ENCODE data around the gene ZFP36L1. TPM values are rescaled to one million over a fixed set of nuclear protein-coding genes. Genes with fewer than 3 reads are reported as not detected.

Gene ZFP36L1
- polyA plus RNA-seq, 1 experiment = 52.7 TPM

GRCh38 chr14:68787092-68787992, 5.5 kb downstream of the ZFP36L1 start:
- Histone ChIP-seq H3K27me3 (ENCODE audit: control insufficient read depth, insufficient read depth, low read length) (no peaks in the 10 kb centered on the region), H3K36me3 (ENCODE audit: control insufficient read depth, insufficient read depth, low read length) (peaks cover 24% of the 10 kb centered on the region), H3K4me3 (ENCODE audit: low read depth, low read length) (no peak overlapping the region)
- no peak for DNase-seq (ENCODE audit: low read depth)
- ChIA-PET CTCF (interaction anchor here (0.9 to 2.5 kb wide), 2 partner anchors 132 to 538 kb away, joined by 3 to 13 read pairs; no protein-coding TSS in a partner anchor), POLR2A (interaction anchor here (0.6 to 1.1 kb wide), 15 partner anchors 57 to 531 kb away, joined by 3 to 20 read pairs (median 4); no protein-coding TSS in a partner anchor)
- no peak for TF ChIP-seq CTCF (IDR thresholded peaks at IDR 0.05; ENCODE audit: insufficient read depth, low read depth, low read length)

DNA sequence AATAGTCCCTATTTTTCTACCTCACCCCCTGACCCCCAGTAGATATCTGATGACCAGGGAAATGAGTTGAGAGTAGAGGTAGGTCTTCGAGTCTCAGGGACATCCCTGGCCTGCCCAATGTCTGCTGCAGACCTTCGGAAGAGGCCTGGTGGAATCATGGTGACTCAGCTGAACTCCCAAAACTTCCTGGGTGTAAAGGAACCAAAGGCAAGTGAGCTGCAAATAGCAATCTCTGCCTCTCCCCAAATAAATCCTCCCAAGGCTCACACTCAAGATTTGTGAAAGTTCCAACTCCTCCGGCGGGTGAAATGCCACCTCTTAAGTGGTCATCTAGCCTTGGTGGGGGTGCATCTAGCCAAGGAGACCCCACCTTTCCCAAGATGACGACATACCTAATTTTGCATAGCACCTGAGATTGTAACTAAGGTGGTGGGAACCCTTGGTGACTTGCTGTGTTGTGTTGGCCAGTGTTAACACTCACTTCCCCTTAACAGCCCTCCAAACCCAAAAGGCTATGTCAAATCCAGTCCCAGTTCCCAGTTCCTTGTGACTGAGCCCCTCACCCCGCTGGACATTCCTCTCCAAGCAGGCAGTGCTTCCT, 6.3 kb downstream of the ZFP36L1 start:
- ChIA-PET CTCF (interaction anchor here (1.0 to 1.3 kb wide), 2 partner anchors 542 to 546 kb away, joined by 3 to 5 read pairs; no protein-coding TSS in a partner anchor), POLR2A (interaction anchor here (0.6 to 1.8 kb wide), 7 partner anchors 28 to 516 kb away, joined by 3 to 6 read pairs (median 3); no protein-coding TSS in a partner anchor)
- H3K27me3 ChIP-seq (ENCODE audit: control insufficient read depth, insufficient read depth, low read length) = no peaks in the 10 kb centered on the region
- no peak overlapping the region for H3K4me3 ChIP-seq (ENCODE audit: low read depth, low read length)
- no peak for TF ChIP-seq CTCF (IDR thresholded peaks at IDR 0.05; ENCODE audit: insufficient read depth, low read depth, low read length)
- no peak for DNase-seq (ENCODE audit: low read depth)
- H3K36me3 ChIP-seq (ENCODE audit: control insufficient read depth, insufficient read depth, low read length) = peaks cover 24% of the 10 kb centered on the region

DNA sequence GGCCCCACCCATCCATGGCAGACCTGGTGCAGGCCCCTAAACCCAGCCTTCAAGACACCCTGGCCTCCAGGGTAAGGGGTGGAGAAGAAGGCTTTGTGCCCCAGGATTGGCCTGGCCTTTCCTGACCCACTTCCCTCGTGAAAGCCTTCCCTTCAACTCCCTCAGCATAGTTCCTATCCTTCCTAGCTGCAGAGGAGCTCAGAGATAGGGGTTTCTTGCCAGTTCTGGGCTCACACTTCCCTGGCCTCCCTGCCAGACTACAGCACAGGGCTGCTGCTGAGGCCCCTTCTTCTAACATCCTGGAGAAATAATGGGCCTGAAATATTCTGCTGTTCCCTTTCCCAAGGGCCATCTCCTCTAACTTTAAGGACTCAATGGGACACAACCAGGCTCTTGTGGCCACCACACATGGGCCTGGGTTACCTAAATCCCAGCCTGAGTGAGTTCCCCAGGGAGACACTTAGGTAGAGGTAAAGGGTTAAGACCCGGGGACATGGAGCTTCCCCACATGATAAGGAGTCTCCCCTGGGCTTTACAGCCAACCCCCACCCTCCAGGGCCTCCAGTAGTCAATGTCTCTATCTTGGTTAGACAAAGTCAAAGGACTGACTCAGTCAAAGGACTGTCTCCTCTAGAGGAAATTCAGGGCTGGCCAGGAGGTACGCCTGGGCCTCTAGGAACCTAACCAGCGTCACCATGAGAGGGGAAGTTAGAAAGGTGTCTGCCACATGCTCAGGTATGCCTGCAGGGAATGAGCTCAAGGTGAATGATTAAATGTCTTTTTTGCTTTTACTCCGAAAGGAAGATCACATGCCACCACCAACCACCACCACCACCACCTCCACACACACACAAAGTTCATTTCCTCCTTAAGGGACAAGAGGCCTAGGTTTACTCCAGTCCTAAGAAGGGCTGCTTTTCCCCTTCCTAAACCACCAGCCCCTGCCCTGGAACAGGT, 7.1 kb downstream of the ZFP36L1 start:
- peaks cover 17% of the 10 kb centered on the region for H3K36me3 ChIP-seq (ENCODE audit: control insufficient read depth, insufficient read depth, low read length)
- H3K27me3 ChIP-seq (ENCODE audit: control insufficient read depth, insufficient read depth, low read length) = no peaks in the 10 kb centered on the region
- no peak for DNase-seq (ENCODE audit: low read depth)
- no peak overlapping the region for H3K4me3 ChIP-seq (ENCODE audit: low read depth, low read length)
- CTCF ChIA-PET = interaction anchor here (0.6 to 1.4 kb wide), 8 partner anchors 10 to 861 kb away, joined by 3 to 5 read pairs (median 3); no protein-coding TSS in a partner anchor
- TF ChIP-seq CTCF (IDR thresholded peaks at IDR 0.05; ENCODE audit: insufficient read depth, low read depth, low read length) = no peak
- POLR2A ChIA-PET = interaction anchor here (0.5 to 1.8 kb wide), 11 partner anchors 7 to 562 kb away, joined by 3 to 13 read pairs (median 4); partner anchors contain the start of gene ZFP36L1

GRCh38 chr14:68784978-68785533, 7.8 kb downstream of the ZFP36L1 start:
- POLR2A ChIA-PET = interaction anchor here (0.5 to 1.8 kb wide), 8 partner anchors 8 to 561 kb away, joined by 3 to 13 read pairs (median 4); partner anchors contain the start of gene ZFP36L1

More at GRCh38 chr14:68784978-68785533, 7.8 kb downstream of the ZFP36L1 start:
- Histone ChIP-seq H3K4me3 (ENCODE audit: low read depth, low read length) (no peak overlapping the region), H3K27me3 (ENCODE audit: control insufficient read depth, insufficient read depth, low read length) (no peaks in the 10 kb centered on the region), H3K36me3 (ENCODE audit: control insufficient read depth, insufficient read depth, low read length) (peaks cover 13% of the 10 kb centered on the region)
- no peak for DNase-seq (ENCODE audit: low read depth)
- no peak for TF ChIP-seq CTCF (IDR thresholded peaks at IDR 0.05; ENCODE audit: insufficient read depth, low read depth, low read length)
- CTCF ChIA-PET = interaction anchor here (0.6 to 1.4 kb wide), 6 partner anchors 10 to 860 kb away, joined by 3 to 4 read pairs (median 3); no protein-coding TSS in a partner anchor

All from BJ (cell line).